Ishikawa (cell line): ENCODE measurements around the gene R3HDM4.

ENCODE experiments used
- CEBPB ChIP-seq: IDR thresholded peaks from 2 replicates; pipeline ENCODE4 v1.6.1; 2012
- CREB1 ChIP-seq: IDR thresholded peaks from 2 replicates; pipeline ENCODE4 v1.6.1; 2012; ENCODE audit warnings: low read depth
- EP300 ChIP-seq: IDR thresholded peaks from 2 replicates; pipeline ENCODE4 v1.6.1; 2012; ENCODE audit warnings: borderline replicate concordance
- FOXM1 ChIP-seq: IDR thresholded peaks from 2 replicates; pipeline ENCODE4 v1.6.1; 2012; ENCODE audit warnings: low read depth, borderline replicate concordance
- MAX ChIP-seq: IDR thresholded peaks from 2 replicates; pipeline ENCODE4 v1.6.1; 2012
- NFIC ChIP-seq: IDR thresholded peaks from 2 replicates; pipeline ENCODE4 v1.6.1; 2012
- RAD21 ChIP-seq: IDR thresholded peaks from 2 replicates; pipeline ENCODE4 v1.6.1; 2012; ENCODE audit warnings: low read depth
- REST ChIP-seq: IDR thresholded peaks from 2 replicates; pipeline ENCODE4 v1.6.1; 2012; ENCODE audit warnings: low read depth, mild to moderate bottlenecking
- TAF1 ChIP-seq: IDR thresholded peaks from 2 replicates; pipeline ENCODE4 v1.6.1; 2012; ENCODE audit warnings: low read depth, mild to moderate bottlenecking
- TEAD4 ChIP-seq: IDR thresholded peaks from 2 replicates; pipeline ENCODE4 v1.6.1; 2012
- USF1 ChIP-seq: IDR thresholded peaks from 2 replicates; pipeline ENCODE4 v1.6.1; 2012
- YY1 ChIP-seq: IDR thresholded peaks from 2 replicates; pipeline ENCODE4 v1.6.1; 2012; ENCODE audit warnings: low read depth
- ZBTB7A ChIP-seq: IDR thresholded peaks from 2 replicates; pipeline ENCODE4 v1.6.1; 2012; ENCODE audit warnings: low read depth

GRCh38 chr19:896434-896833, 16.6 kb downstream of the R3HDM4 start:
- TF ChIP-seq REST, result no peak
- no peak for TF ChIP-seq MAX
- no peak for TF ChIP-seq CEBPB
- no peak for TF ChIP-seq FOXM1
- TF ChIP-seq TEAD4, result no peak
- no peak for TF ChIP-seq YY1
- no peak for TF ChIP-seq EP300
- TF ChIP-seq CREB1, result no peak
- no peak for TF ChIP-seq NFIC
- TF ChIP-seq RAD21, result no peak
- TF ChIP-seq USF1, result no peak
- no peak for TF ChIP-seq TAF1
- TF ChIP-seq ZBTB7A, result no peak
